ENCODE data around the gene LSAMP.

DNA sequence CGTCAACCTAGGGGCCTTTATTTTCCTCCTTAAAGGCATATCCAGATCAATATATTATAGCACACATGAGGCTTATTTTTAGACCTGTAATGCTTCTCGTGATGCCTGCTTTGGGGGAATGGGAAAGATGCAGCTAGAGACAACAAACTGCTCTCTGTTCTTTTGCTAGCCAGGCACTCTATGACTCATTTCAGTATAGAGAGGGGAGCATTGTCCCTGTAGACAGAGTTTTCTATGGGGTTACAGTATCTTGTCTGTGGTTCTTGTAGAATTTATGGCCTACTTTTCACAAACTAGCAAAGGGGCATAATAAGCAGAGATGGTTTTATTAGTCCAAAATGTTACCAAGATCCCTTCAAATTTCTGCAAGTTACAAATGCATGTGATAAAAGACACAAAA is 305.6 kb downstream of the LSAMP start:
- no peak for TF ChIP-seq POLR2A (IDR thresholded peaks at IDR 0.05; ENCODE audit: low read depth)
- no peak for TF ChIP-seq POLR2AphosphoS5 (IDR thresholded peaks at IDR 0.05)
- TF ChIP-seq, protein P1, sequence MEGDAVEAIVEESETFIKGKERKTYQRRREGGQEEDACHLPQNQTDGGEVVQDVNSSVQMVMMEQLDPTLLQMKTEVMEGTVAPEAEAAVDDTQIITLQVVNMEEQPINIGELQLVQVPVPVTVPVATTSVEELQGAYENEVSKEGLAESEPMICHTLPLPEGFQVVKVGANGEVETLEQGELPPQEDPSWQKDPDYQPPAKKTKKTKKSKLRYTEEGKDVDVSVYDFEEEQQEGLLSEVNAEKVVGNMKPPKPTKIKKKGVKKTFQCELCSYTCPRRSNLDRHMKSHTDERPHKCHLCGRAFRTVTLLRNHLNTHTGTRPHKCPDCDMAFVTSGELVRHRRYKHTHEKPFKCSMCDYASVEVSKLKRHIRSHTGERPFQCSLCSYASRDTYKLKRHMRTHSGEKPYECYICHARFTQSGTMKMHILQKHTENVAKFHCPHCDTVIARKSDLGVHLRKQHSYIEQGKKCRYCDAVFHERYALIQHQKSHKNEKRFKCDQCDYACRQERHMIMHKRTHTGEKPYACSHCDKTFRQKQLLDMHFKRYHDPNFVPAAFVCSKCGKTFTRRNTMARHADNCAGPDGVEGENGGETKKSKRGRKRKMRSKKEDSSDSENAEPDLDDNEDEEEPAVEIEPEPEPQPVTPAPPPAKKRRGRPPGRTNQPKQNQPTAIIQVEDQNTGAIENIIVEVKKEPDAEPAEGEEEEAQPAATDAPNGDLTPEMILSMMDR (IDR thresholded peaks at IDR 0.05) = no peak
- TF ChIP-seq EP300 (IDR thresholded peaks at IDR 0.05) = no peak

Data from esophagus muscularis mucosa (tissue), 4 donors.